H9 (cell line): ENCODE measurements around the gene ALKBH5. TPM values are rescaled to one million over a fixed set of nuclear protein-coding genes. Genes with fewer than 3 reads are reported as not detected.

Source experiments
- DNase-seq: peaks from one replicate; pipeline ENCODE4 v3.0.0-alpha.2; 2017
- H2AFZ ChIP-seq: one replicate; pipeline ENCODE4 v1.6.1; 2013; ENCODE audit warnings: mild to moderate bottlenecking, low read length, control low read depth, moderate library complexity
- H2AK5ac ChIP-seq: 2 replicates; pipeline ENCODE4 v1.6.1; 2013; ENCODE audit warnings: low read length, control low read depth, mixed read lengths; ENCODE audit not compliant: insufficient read length
- H2BK120ac ChIP-seq: one replicate; pipeline ENCODE4 v1.6.1; 2013; ENCODE audit warnings: low read depth, mild to moderate bottlenecking, low read length, control low read depth, inconsistent platforms; ENCODE audit not compliant: poor library complexity, severe bottlenecking
- H2BK12ac ChIP-seq: 2 replicates; pipeline ENCODE4 v1.6.1; 2013; ENCODE audit warnings: low read length, control low read depth, mixed read lengths, low read depth; ENCODE audit not compliant: insufficient read length
- H2BK15ac ChIP-seq: 2 replicates; pipeline ENCODE4 v1.6.1; 2013; ENCODE audit warnings: low read depth, low read length, control low read depth
- H2BK20ac ChIP-seq: one replicate; pipeline ENCODE4 v1.6.1; 2013; ENCODE audit warnings: low read depth, mild to moderate bottlenecking, low read length, control low read depth, inconsistent platforms; ENCODE audit not compliant: poor library complexity, severe bottlenecking
- H2BK5ac ChIP-seq: 2 replicates; pipeline ENCODE4 v1.6.1; 2013; ENCODE audit warnings: low read length, control low read depth, mixed read lengths; ENCODE audit not compliant: insufficient read length
- H3K14ac ChIP-seq: 2 replicates; pipeline ENCODE4 v1.6.1; 2013; ENCODE audit warnings: low read length, control low read depth; ENCODE audit not compliant: insufficient read depth
- H3K18ac ChIP-seq: 2 replicates; pipeline ENCODE4 v1.6.1; 2013; ENCODE audit warnings: low read depth, mild to moderate bottlenecking, mixed read lengths, low read length, control low read depth; ENCODE audit not compliant: insufficient read length
- H3K23ac ChIP-seq: 2 replicates; pipeline ENCODE4 v1.6.1; 2013; ENCODE audit warnings: low read length, control low read depth, mixed read lengths, low read depth; ENCODE audit not compliant: insufficient read length
- H3K23me2 ChIP-seq: 2 replicates; pipeline ENCODE4 v1.6.1; 2013; ENCODE audit warnings: low read depth, mild to moderate bottlenecking, mixed read lengths, low read length, control low read depth; ENCODE audit not compliant: insufficient read length, poor library complexity, severe bottlenecking
- H3K27ac ChIP-seq: 2 replicates; pipeline ENCODE4 v1.5.1; 2013; ENCODE audit warnings: low read length, control low read depth, mixed read lengths, low read depth; ENCODE audit not compliant: insufficient read length
- H3K27me3 ChIP-seq: 2 replicates; pipeline ENCODE4 v1.6.1; 2013; ENCODE audit warnings: low read length, control low read depth, inconsistent platforms; ENCODE audit not compliant: insufficient read depth
- H3K4ac ChIP-seq: 2 replicates; pipeline ENCODE4 v1.6.1; 2013; ENCODE audit warnings: low read depth, mild to moderate bottlenecking, control low read depth, inconsistent platforms, low read length, moderate library complexity
- H3K4me1 ChIP-seq: 2 replicates; pipeline ENCODE4 v1.6.1; 2013; ENCODE audit warnings: low read length, control low read depth, inconsistent platforms; ENCODE audit not compliant: insufficient read depth
- H3K4me2 ChIP-seq: 2 replicates; pipeline ENCODE4 v1.6.1; 2013; ENCODE audit warnings: low read length, control low read depth, mixed read lengths; ENCODE audit not compliant: insufficient read length, insufficient read depth
- H3K56ac ChIP-seq: 2 replicates; pipeline ENCODE4 v1.6.1; 2013; ENCODE audit warnings: low read depth, mild to moderate bottlenecking, mixed read lengths, low read length, control low read depth; ENCODE audit not compliant: insufficient read length
- H3K79me1 ChIP-seq: 2 replicates; pipeline ENCODE4 v1.6.1; 2013; ENCODE audit warnings: low read depth, mild to moderate bottlenecking, moderate library complexity, low read length, control low read depth, inconsistent platforms; ENCODE audit not compliant: insufficient read depth, poor library complexity, severe bottlenecking
- H3K79me2 ChIP-seq: 2 replicates; pipeline ENCODE4 v1.6.1; 2013; ENCODE audit warnings: low read length, control low read depth, inconsistent platforms; ENCODE audit not compliant: insufficient read depth
- H3K9ac ChIP-seq: 2 replicates; pipeline ENCODE4 v1.6.1; 2013; ENCODE audit warnings: low read length, control low read depth, mixed read lengths; ENCODE audit not compliant: insufficient read length; ENCODE audit errors: extremely low read depth
- H3K9me3 ChIP-seq: one replicate; pipeline ENCODE4 v1.6.1; 2013; ENCODE audit warnings: low read depth, low read length, inconsistent platforms; ENCODE audit not compliant: control insufficient read depth
- H3T11ph ChIP-seq: one replicate; pipeline ENCODE4 v1.6.1; 2013; ENCODE audit warnings: mild to moderate bottlenecking, low read length, control low read depth, inconsistent platforms
- H4K20me1 ChIP-seq: one replicate; pipeline ENCODE4 v1.6.1; 2013; ENCODE audit not compliant: control insufficient read depth, insufficient read length, insufficient read depth
- H4K5ac ChIP-seq: 2 replicates; pipeline ENCODE4 v1.6.1; 2013; ENCODE audit warnings: low read depth, mild to moderate bottlenecking, mixed read lengths, low read length, control low read depth; ENCODE audit not compliant: insufficient read length
- H4K8ac ChIP-seq: replicated peaks from 2 replicates; pipeline ENCODE4 v1.6.1; 2013; ENCODE audit warnings: low read length, control low read depth, mixed read lengths, low read depth; ENCODE audit not compliant: insufficient read length
- H4K91ac ChIP-seq: 2 replicates; pipeline ENCODE4 v1.6.1; 2013; ENCODE audit warnings: low read depth, mild to moderate bottlenecking, moderate library complexity, mixed read lengths, low read length, control low read depth; ENCODE audit not compliant: insufficient read length
- H3K27ac Mint-ChIP-seq, 3 experiments: 2 replicates in 2 of 3; 3 replicates in 1 of 3; pipeline ENCODE4 v1.8.0; 2020 to 2021; ENCODE audit warnings: mixed read lengths in 3 of 3, mild to moderate bottlenecking in 1 of 3, moderate library complexity in 1 of 3
- H3K27me3 Mint-ChIP-seq: 2 replicates; pipeline ENCODE4 v1.8.0; 2021; ENCODE audit warnings: low read depth, mild to moderate bottlenecking, moderate library complexity, mixed read lengths
- H3K36me3 Mint-ChIP-seq, 3 experiments: 2 replicates in 2 of 3; 3 replicates in 1 of 3; pipeline ENCODE4 v1.8.0; 2020 to 2021; ENCODE audit warnings: low read depth in 3 of 3, mixed read lengths in 3 of 3; ENCODE audit not compliant: insufficient read depth in 1 of 3
- H3K4me1 Mint-ChIP-seq, 2 experiments: 2 replicates each; pipeline ENCODE4 v1.8.0; 2020; ENCODE audit warnings: mixed read lengths in 2 of 2
- H3K4me3 Mint-ChIP-seq, 2 experiments: 2 replicates in 1 of 2; 3 replicates in 1 of 2; pipeline ENCODE4 v1.8.0; 2020 to 2021; ENCODE audit warnings: mild to moderate bottlenecking in 2 of 2, mixed read lengths in 2 of 2, moderate library complexity in 1 of 2
- H3K9me3 Mint-ChIP-seq, 2 experiments: 2 replicates in 1 of 2; 3 replicates in 1 of 2; pipeline ENCODE4 v1.8.0; 2020; ENCODE audit warnings: mild to moderate bottlenecking in 2 of 2, mixed read lengths in 2 of 2, moderate library complexity in 1 of 2
- WGBS: extraction: QIAGEN DNeasy Blood & Tissue Kit; methylation state at CpG from one replicate; pipeline ENCODE4 v1.1.7; 2013; ENCODE audit warnings: missing lambda C conversion rate, low lambda C conversion rate, mixed read lengths; ENCODE audit not compliant: insufficient read length; ENCODE audit errors: extremely low coverage; 5-methylcytosine and 5-hydroxymethylcytosine counted together
- total RNA-seq: library from RNA; stranded (reverse); gene quantifications from 2 replicates; pipeline ENCODE4 v1.2.1, GENCODE V29; 2021
- TF ChIP-seq, protein P1 (sequence below): fragments of 200-600 bp; sonication (generic); conservative IDR thresholded peaks from 3 replicates; pipeline ENCODE4 v1.8.0; 2021; ENCODE audit warnings: antibody characterized with exemption, mild to moderate bottlenecking

Gene ALKBH5
- total RNA-seq, 1 experiment from 2014 or later = 89.8 TPM

DNA sequence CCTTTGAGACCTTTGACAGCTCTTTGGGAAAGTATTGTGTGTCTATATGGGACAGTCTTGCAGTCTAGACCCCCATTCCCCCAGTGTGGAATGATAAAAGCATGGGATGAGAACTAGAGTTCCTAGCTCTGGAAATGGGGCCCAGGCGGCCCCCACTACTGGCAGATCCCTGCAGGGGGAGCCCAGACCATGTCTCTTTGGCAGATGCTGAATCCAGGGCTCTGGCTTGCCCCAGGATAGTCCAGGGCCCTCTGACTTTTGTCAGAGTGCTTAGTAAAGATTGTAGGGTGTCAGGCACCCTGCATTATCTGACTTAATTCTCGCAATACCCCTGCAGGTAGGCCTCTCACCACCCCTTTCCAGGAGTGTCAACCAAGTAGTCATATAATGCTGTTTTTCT, 8.3 kb downstream of the ALKBH5 start:
- H4K8ac ChIP-seq = no peak overlapping the region
- no peak overlapping the region for H3K27ac ChIP-seq
- no peak overlapping the region for H4K5ac ChIP-seq
- TF ChIP-seq, protein P1, sequence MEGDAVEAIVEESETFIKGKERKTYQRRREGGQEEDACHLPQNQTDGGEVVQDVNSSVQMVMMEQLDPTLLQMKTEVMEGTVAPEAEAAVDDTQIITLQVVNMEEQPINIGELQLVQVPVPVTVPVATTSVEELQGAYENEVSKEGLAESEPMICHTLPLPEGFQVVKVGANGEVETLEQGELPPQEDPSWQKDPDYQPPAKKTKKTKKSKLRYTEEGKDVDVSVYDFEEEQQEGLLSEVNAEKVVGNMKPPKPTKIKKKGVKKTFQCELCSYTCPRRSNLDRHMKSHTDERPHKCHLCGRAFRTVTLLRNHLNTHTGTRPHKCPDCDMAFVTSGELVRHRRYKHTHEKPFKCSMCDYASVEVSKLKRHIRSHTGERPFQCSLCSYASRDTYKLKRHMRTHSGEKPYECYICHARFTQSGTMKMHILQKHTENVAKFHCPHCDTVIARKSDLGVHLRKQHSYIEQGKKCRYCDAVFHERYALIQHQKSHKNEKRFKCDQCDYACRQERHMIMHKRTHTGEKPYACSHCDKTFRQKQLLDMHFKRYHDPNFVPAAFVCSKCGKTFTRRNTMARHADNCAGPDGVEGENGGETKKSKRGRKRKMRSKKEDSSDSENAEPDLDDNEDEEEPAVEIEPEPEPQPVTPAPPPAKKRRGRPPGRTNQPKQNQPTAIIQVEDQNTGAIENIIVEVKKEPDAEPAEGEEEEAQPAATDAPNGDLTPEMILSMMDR = peak; percentile 62
- no peak overlapping the region for H2BK15ac ChIP-seq
- H3T11ph ChIP-seq = no peak overlapping the region
- peaks cover 18% of the 10 kb centered on the region for H3K79me1 ChIP-seq
- peaks cover 32% of the 10 kb centered on the region; the same call in 1 of the 2 replicates for H3K79me2 ChIP-seq
- no peak overlapping the region for H3K14ac ChIP-seq
- no peaks in the 10 kb centered on the region for H3K9me3 ChIP-seq
- no peak overlapping the region for H2BK120ac ChIP-seq
- H2BK12ac ChIP-seq = no peak overlapping the region
- H3K23me2 ChIP-seq = no peaks in the 10 kb centered on the region
- no peak overlapping the region for H3K23ac ChIP-seq
- H2AK5ac ChIP-seq = no peak overlapping the region
- H3K9ac ChIP-seq = no peak overlapping the region
- H2BK20ac ChIP-seq = no peak overlapping the region
- no peak overlapping the region for H2BK5ac ChIP-seq
- peaks cover 17 to 21% of the 10 kb centered on the region in 2 experiments for H3K4me1 Mint-ChIP-seq
- no peak overlapping the region for H3K56ac ChIP-seq
- no peak overlapping the region for H4K91ac ChIP-seq
- no peak overlapping the region for H3K18ac ChIP-seq
- H3K4ac ChIP-seq = no peak overlapping the region
- H3K4me3 Mint-ChIP-seq = no peak overlapping the region
- no peak overlapping the region for H3K4me2 ChIP-seq
- H3K9me3 Mint-ChIP-seq = no peaks in the 10 kb centered on the region
- no peaks in the 10 kb centered on the region for H4K20me1 ChIP-seq
- no peaks in the 10 kb centered on the region for H3K27me3 Mint-ChIP-seq
- H3K27me3 ChIP-seq = no peaks in the 10 kb centered on the region
- DNase-seq = peak; percentile 48
- no CpG with 5 or more reads among the region's 2 CpGs for WGBS
- no peaks in the 10 kb centered on the region; the same call in 1 of the 2 replicates for H3K4me1 ChIP-seq
- H3K27ac Mint-ChIP-seq = peak overlapping the region in 1 of 3 experiments; percentile 34; a peak in 1 of 7 replicates
- H2AFZ ChIP-seq = no peak overlapping the region
- H3K36me3 Mint-ChIP-seq = peaks cover 29 to 73% (median 57%) of the 10 kb centered on the region in 3 experiments
